GM12873 (cell line): Measurements from ENCODE around the gene TMEM132D.

ENCODE experiments used
- CTCF ChIP-seq: IDR thresholded peaks from 2 replicates; pipeline ENCODE4 v1.5.1; 2012; ENCODE audit warnings: low read depth, mild to moderate bottlenecking, moderate library complexity, low read length, control low read depth; ENCODE audit not compliant: insufficient read depth; ENCODE audit errors: missing control alignments

The TMEM132D gene

GRCh38 chr12:129551441-129551840, 352.4 kb downstream of the TMEM132D start:
- no peak for TF ChIP-seq CTCF

DNA sequence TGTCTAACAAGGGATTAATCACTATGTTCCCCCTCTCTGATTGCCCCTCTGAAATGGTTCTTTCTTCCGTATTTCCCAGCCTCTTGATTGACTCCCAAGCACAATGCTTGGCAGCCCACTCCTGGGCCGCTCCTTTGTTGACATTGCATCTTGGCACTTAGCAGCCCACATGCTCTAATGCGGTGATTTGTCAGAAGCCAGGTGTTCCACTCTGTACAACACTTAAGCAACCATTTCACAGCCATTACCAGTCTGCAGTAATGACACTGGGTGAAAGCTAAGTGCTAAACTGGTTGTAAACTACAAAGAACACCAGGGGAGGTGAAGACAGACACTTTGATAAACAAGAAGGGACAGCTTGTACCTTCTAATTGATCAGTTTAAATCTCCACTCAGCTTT, 353.5 kb downstream of the TMEM132D start:
- no peak for TF ChIP-seq CTCF

- TF ChIP-seq CTCF, result no peak
Measured at GRCh38 chr12:129549656-129550055, 354.2 kb downstream of the TMEM132D start.

GRCh38 chr12:129544716-129545115, 359.1 kb downstream of the TMEM132D start:
- TF ChIP-seq CTCF, result no peak

DNA sequence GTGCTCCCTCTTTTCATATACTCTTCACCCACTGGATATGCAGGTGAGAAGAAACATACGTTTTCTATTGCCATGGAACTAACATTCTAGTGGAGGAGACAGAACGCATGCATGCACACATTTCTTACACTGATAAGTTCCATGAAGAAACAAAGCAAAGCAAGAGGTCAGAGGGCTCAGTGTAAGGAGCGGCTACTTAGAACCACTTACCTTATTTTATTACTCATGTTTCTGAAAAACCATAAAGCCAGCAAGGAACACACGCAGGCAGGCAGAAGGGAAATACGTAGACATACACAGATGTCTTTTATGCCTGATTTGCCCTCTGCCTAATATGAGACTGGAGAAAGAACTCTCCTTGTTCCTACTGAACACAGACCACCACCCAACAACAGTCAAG, 362.9 kb downstream of the TMEM132D start:
- TF ChIP-seq CTCF, result no peak

DNA sequence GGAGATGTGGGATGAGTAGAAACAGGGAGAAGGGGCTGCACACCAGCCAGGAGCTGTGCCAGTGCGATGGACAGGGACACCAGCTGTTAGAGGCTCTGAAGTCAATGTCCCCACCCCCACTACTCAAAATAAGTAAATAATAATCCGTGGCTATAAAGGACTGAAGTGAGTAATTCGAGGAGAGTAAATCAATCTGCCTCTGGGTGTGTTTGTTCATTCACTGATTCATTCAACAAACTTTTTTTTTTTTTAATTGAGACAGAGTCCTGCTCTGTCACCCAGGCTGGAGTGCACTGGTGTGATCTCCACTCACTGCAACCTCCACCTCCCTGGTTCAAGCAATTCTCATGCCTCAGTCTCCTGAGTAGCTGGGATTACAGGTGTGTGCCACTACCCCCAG, 363.6 kb downstream of the TMEM132D start:
- no peak for TF ChIP-seq CTCF

DNA sequence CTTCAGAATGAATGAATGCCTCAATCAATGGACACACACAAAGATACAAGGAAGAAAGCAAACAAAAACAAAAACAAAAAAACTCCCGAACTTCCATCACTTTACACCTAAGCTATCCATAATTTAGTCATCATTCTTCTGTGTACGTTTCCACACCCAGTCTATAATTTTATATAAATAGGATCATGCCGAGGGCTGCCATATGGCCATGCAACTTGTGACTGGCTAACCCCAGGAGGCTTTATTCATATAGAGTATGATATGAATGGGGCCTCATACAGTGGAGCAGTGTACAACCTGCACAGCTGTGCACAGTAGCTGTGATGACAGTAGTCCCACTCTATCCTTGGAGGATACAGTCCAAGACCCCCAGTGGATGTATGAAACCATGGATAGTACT, 365.7 kb downstream of the TMEM132D start:
- no peak for TF ChIP-seq CTCF

- no peak for TF ChIP-seq CTCF
Measured at GRCh38 chr12:129534966-129535750, 368.7 kb downstream of the TMEM132D start.
